Lung microvascular endothelial cell (primary cell): ENCODE measurements around the gene POGLUT2. TPM values are rescaled to one million over a fixed set of nuclear protein-coding genes. Genes with fewer than 3 reads are reported as not detected.
"Not testable (repeated sequence)": the region's sequence is repeated elsewhere in the genome, so short reads cannot be mapped to it uniquely, and the experiment has no call there.

ENCODE experiments used
- DNase-seq, 2 donors: peaks; one replicate each; pipeline versions ENCODE4 v3.0.0 to v3.0.0-alpha.2; 2010; ENCODE audit warnings: low read depth in 2 of 2
- total RNA-seq: library from RNA; depleted of rRNA; stranded (reverse); fragments of >200 nt; gene quantifications from 2 replicates; pipeline ENCODE4 v1.2.1, GENCODE V29; 2014

POGLUT2 gene
- total RNA-seq, 1 donor from 2014 or later: 16.9 TPM

- no peak for DNase-seq
Measured at GRCh38 chr13:102807699-102808098, 8.9 kb upstream of the POGLUT2 start.

- no peak for DNase-seq
Measured at GRCh38 chr13:102805680-102806079, 6.9 kb upstream of the POGLUT2 start.

- peak; percentile 84 to 85 for DNase-seq
Measured at GRCh38 chr13:102800145-102801041, 1.6 kb upstream of the POGLUT2 start.

DNA sequence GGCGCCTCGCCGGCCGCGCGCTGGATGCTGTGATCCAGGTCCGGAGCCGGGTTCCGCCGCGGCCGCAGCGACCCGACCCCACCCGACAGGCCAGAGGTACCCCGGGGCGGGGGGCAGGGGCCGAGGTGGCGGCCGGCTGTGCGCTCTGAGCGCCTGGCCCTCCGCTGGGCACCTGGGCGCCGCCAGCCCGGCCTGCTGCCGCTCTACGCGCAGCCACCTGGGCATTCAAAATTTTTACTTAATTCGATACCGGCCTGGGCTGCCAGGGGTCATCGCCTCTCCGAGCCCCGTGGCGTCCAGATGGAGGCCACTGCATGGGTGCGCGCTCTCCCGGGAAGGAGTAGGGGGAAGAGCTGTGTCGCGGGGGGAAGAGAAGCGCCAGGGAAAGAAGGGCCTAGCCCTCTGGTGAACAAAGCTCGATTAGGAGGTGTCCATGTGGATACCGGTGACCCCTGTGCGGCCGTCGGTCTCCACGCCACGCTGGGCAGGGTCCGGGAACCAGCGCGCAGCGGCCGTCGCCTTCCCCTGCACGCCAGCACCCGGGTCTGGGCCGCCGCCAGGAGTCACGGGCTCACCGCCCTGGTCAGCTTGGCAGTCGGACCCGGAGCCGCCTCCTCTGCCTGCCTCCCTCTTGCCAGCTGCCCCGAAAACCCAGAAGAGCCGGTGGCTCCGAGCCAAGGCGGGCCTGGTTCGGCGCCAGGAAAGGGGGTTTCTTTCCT, 809 bp upstream of the POGLUT2 start:
- peak in 1 of 2 donors; percentile 50 for DNase-seq

GRCh38 chr13:102793611-102794355, 5.0 kb downstream of the POGLUT2 start:
- DNase-seq: no peak

DNA sequence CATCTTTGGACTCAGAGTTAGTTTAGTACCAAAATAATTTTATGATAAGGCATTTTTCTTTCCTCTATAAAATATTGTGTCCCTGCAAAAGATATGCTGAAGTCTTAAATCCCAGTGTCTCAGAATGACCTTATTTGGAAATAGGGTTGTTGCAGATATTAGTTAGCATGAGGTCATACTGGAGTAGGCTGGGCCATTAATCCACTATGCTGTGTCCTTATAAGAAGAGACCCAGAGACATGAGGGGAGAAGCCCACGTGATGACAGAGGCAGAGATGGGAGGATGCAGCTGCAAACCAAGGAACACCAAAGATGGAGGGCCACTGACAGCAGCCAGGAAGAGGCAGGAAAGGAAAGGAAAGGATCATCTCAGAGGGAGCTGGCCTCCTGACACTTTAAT, 6.4 kb downstream of the POGLUT2 start:
- no peak for DNase-seq

- no peak for DNase-seq
Measured at GRCh38 chr13:102788683-102789082, 10.1 kb downstream of the POGLUT2 start.

DNA sequence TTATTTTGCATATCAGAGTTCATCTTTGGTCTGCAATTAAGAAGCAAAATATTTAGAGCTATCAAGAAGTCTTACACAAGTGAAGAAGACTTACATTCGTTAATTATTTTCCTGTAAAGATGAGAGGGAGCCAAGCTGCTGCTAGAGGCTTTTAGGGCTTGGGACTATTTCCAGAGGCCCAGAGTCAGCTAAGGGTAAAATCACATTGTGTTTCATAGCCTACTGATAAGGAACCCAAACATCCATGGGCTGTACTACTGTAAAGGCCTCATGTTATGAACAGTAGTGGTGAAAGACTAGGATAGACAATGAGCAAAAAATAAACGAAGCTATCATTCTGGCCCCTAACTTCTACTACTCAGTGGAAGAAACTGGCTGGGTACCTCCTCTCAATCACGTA, 14.3 kb downstream of the POGLUT2 start:
- no peak for DNase-seq

- no peak for DNase-seq
Measured at GRCh38 chr13:102781591-102781990, 17.2 kb downstream of the POGLUT2 start.

- not testable (repeated sequence) for DNase-seq
Measured at GRCh38 chr13:102780656-102781055, 18.1 kb downstream of the POGLUT2 start.

DNA sequence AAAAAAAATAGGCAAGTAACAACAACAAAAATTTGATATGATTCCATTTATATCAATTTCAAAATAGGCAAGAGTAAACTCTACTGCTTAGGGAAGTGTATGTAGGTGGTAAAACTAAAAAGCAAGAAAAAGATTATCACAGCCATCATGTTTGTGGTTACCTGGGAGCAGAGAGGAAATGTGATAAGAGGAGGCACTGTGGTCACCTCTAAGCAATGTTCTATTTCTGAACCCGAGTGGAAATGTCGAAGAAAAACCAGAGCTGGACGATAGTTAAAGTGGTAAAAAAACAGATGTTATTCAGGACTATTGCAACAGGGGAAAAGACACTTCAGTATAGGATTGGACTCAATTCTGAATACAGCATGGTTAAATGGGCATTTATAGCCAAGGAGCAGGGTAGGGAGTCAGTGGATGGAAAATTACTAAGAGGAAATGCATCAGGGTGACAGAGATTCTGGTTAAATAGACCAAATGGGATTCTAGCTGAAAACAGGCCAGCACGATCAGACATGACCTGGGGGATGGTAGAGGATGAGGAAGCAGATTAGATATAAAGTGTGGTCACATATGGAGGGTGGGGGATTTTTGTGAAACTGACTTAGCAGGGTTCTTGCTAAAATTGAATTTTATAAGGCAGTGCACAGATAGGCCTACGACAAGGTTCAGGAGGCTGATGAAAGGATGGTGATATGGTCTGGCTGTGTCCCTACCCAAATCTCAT, 19.2 kb downstream of the POGLUT2 start:
- DNase-seq: peak in 1 of 2 donors; percentile 55

- DNase-seq: no peak
Measured at GRCh38 chr13:102777736-102778135, 21.0 kb downstream of the POGLUT2 start.

DNA sequence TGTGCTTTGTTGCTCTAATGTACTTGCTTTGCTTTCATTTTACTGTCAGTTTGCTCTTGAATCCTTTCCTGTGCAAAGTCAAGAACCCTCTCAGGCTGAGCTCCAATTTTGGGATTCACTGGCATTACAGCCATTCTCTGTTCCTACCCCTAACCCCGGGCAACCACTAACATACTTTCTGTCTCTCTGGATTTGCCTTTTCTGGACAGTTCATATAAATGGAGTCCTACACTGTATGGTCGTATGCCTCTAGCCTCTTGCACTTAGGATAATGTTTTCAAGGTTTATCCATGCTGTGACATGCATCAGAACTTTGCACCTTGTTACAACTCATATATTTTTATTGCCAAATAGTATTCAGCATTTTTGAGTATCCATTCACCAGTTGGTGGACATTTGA, 22.5 kb downstream of the POGLUT2 start:
- no peak for DNase-seq

- no peak for DNase-seq
Measured at GRCh38 chr13:102774591-102775520, 23.9 kb downstream of the POGLUT2 start.

- no peak for DNase-seq
Measured at GRCh38 chr13:102774214-102774568, 24.6 kb downstream of the POGLUT2 start.

- DNase-seq: peak; percentile 89 to 92
Measured at GRCh38 chr13:102773441-102774213, 25.1 kb downstream of the POGLUT2 start, which contains the start of gene TEX30. Gene TEX30 (minus strand): TSS chr13:102773786. CDS start chr13:102770026, 3,760 bp downstream.

DNA sequence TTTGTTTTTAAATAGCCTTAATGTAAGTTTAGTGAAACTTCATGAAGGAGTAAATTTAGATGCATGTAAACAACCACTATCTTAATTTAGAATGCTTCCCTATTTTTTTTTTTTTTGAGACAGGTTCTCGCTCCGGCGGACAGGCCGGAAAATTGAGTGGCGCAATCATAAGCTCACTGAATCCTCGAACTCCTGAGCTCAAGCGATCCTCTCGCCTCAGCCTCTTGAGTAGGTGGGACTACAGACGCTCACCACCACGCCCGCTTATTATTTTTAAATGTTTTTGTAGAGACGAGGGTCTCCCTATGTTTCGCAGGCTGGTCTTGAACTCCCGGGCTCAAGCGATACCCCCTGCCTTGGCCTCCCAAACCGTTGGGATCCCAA, 26.7 kb downstream of the POGLUT2 start:
- DNase-seq: no peak

DNA sequence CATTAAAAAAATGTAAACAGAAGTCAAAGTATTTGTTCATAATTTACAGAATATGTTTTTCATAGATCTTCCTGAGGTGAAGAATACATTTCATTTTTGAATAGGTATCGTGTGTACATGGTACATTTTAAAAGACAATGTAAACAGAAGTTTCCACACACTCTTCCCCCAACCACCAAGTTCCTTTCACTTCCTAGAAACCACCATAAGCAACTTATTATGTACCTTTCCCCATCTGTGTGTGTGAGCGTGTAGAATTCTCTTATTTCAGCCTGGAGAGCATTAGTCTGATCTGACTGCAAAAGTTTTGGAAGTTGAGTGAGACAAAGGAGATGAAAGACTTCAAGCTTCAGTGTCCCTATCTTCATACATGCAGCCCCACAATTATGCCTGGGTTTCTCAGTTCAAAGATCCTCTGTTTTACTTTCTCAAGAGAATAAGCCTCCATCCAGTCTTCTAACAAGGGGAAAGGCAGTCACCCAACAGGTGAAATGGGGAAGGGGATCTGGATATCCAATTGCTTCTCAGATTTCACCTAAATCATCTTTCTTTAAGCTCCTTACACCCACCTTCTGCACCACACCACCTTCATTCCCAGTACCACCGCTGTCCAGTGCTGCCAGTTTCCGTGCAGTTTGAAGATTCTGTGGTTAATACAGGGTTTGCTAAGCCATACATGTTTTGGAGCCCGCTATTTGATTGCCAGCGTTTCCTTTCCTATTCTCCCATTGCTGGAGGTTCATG, 27.3 kb downstream of the POGLUT2 start:
- no peak for DNase-seq

DNA sequence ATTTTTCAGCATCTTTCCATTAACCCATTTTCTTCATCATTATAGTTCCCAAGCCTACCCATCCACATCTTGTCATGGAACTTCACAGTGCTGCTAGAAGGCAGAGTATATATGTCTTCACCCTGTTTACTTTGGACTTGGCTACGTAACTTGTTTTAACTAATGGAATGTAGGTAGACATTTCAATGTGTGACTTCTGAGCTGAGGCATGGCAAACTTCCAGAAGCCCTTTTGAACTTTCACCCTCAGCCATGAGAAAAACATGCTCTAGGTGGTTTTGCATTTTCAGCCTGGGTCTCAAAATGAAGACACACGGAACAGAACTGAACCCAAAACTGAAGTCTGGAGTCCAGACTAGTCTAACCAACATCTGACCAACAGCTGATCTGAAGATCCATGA, 28.3 kb downstream of the POGLUT2 start:
- DNase-seq: peak in 1 of 2 donors; percentile 13
